KMS-11 (cell line): Measurements from ENCODE around the gene NMB.

Source experiments
- H2AFZ ChIP-seq: fragments of 200-600 bp; sonication (generic); 2 replicates; pipeline ENCODE4 v1.6.1; 2016; ENCODE audit warnings: antibody characterized with exemption, mixed run types, low read depth
- H3K27ac ChIP-seq: fragments of 200-600 bp; sonication (generic); 2 replicates; pipeline ENCODE4 v1.6.1; 2016; ENCODE audit warnings: mild to moderate bottlenecking, mixed run types
- H3K27me3 ChIP-seq: fragments of 200-600 bp; sonication (generic); 2 replicates; pipeline ENCODE4 v1.6.1; 2017; ENCODE audit warnings: mild to moderate bottlenecking, low read depth, mixed run types, moderate library complexity; ENCODE audit not compliant: insufficient read depth
- H3K36me3 ChIP-seq: fragments of 200-600 bp; sonication (generic); 2 replicates; pipeline ENCODE4 v1.6.1; 2017; ENCODE audit warnings: mild to moderate bottlenecking, mixed run types; ENCODE audit not compliant: insufficient read depth
- H3K4me1 ChIP-seq: fragments of 200-600 bp; sonication (generic); 2 replicates; pipeline ENCODE4 v1.6.1; 2016; ENCODE audit warnings: mild to moderate bottlenecking, low read depth, mixed run types; ENCODE audit not compliant: poor library complexity, severe bottlenecking
- H3K4me2 ChIP-seq: fragments of 200-600 bp; sonication (generic); 2 replicates; pipeline ENCODE4 v1.7.0; 2016; ENCODE audit warnings: mild to moderate bottlenecking, mixed run types
- H3K4me3 ChIP-seq: fragments of 200-600 bp; sonication (generic); IDR thresholded peaks from 2 replicates; pipeline ENCODE4 v1.6.1; 2017; ENCODE audit warnings: low read depth, low read length, mixed read lengths; ENCODE audit not compliant: insufficient read depth
- H3K79me2 ChIP-seq: fragments of 200-600 bp; sonication (generic); 2 replicates; pipeline ENCODE4 v1.6.1; 2016; ENCODE audit warnings: low read depth, mixed run types; ENCODE audit not compliant: insufficient read depth
- H3K9ac ChIP-seq: fragments of 200-600 bp; sonication (generic); 2 replicates; pipeline ENCODE4 v1.6.1; 2016; ENCODE audit warnings: mild to moderate bottlenecking, mixed run types
- H4K20me1 ChIP-seq: fragments of 200-600 bp; sonication (generic); 2 replicates; pipeline ENCODE4 v1.6.1; 2016; ENCODE audit warnings: mild to moderate bottlenecking, mixed run types; ENCODE audit not compliant: insufficient read depth
- CTCF ChIP-seq: fragments of 200-600 bp; sonication (generic); conservative IDR thresholded peaks from 2 replicates; pipeline ENCODE4 v1.6.1; 2017; ENCODE audit warnings: low read depth, mild to moderate bottlenecking, antibody characterized with exemption, low read length, moderate library complexity, mixed read lengths

The NMB gene

GRCh38 chr15:84648539-84648938 lies 9.5 kb downstream of the NMB start:
- Histone ChIP-seq H2AFZ (no peak overlapping the region), H3K27me3 (no peaks in the 10 kb centered on the region), H3K27ac (no peak overlapping the region), H3K9ac (no peak overlapping the region), H3K4me3 (no peak overlapping the region), H3K36me3 (no peaks in the 10 kb centered on the region; the same call in 1 of the 2 replicates), H4K20me1 (no peaks in the 10 kb centered on the region), H3K4me2 (no peak overlapping the region), H3K4me1 (peaks cover 12% of the 10 kb centered on the region), H3K79me2 (peaks cover 11% of the 10 kb centered on the region; the same call in 1 of the 2 replicates)
- no peak for TF ChIP-seq CTCF

DNA sequence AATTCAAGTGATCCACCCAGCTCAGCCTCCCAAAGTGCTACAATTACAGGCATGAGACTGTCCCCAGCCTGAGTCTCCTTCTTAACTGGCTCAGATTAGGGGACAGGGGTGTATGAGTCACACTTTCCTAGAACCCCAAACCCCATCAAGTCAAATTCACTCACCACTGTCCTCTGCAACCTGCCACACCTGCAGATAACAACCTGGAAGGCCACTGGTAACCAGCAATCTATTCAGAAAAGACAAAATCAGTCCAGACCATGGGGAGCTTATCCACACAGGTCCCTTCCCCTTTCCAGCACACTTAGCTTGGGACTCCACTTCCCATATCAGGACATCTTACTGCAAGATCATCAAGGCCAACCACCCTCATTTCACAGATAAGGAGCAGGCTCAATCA lies 10.3 kb downstream of the NMB start:
- H3K4me3 ChIP-seq = no peak overlapping the region
- no peak overlapping the region for H3K4me2 ChIP-seq
- no peaks in the 10 kb centered on the region; the same call in 1 of the 2 replicates for H3K36me3 ChIP-seq
- H2AFZ ChIP-seq = no peak overlapping the region
- no peak for TF ChIP-seq CTCF
- H3K9ac ChIP-seq = no peak overlapping the region
- no peaks in the 10 kb centered on the region for H3K27me3 ChIP-seq
- no peaks in the 10 kb centered on the region for H4K20me1 ChIP-seq
- no peak overlapping the region for H3K27ac ChIP-seq
- peaks cover 5% of the 10 kb centered on the region for H3K4me1 ChIP-seq
- peaks cover 3% of the 10 kb centered on the region; the same call in 1 of the 2 replicates for H3K79me2 ChIP-seq

- Histone ChIP-seq H3K36me3 (no peaks in the 10 kb centered on the region; the same call in 1 of the 2 replicates), H3K9ac (no peak overlapping the region), H4K20me1 (no peaks in the 10 kb centered on the region), H3K27ac (no peak overlapping the region), H3K4me2 (no peak overlapping the region), H3K4me1 (no peaks in the 10 kb centered on the region), H3K27me3 (no peaks in the 10 kb centered on the region), H3K4me3 (no peak overlapping the region), H3K79me2 (no peaks in the 10 kb centered on the region), H2AFZ (no peak overlapping the region)
- no peak for TF ChIP-seq CTCF
These were observed 12.0 kb downstream of the NMB start for GRCh38 chr15:84645997-84646396.

DNA sequence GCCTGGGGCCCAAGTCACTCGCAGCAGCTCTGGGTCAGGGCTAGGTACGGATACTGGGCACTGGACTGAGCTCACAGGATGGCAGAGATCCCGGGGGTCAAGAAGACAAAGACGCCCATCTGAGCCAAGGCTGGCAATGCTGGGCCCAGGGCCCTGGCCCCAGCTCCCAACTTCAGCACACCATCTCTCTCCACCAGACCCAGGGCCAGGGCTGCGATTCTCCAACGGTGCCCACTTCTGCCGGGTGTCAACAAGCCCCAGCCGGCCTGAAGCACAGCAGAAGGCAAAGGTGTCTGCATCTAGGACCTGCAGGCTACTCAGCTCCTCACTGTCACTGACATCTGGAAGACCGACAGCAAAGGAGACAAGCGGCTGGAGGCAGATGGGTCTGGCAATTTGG lies 12.5 kb downstream of the NMB start:
- Histone ChIP-seq H3K4me3 (no peak overlapping the region), H4K20me1 (no peaks in the 10 kb centered on the region), H3K27me3 (no peaks in the 10 kb centered on the region), H2AFZ (no peak overlapping the region), H3K4me2 (no peak overlapping the region), H3K27ac (no peak overlapping the region), H3K4me1 (no peaks in the 10 kb centered on the region), H3K79me2 (no peaks in the 10 kb centered on the region), H3K36me3 (no peaks in the 10 kb centered on the region; the same call in 1 of the 2 replicates), H3K9ac (no peak overlapping the region)
- TF ChIP-seq CTCF = no peak
